HG03342 (cell line): Measurements from ENCODE around the gene PSD.

Experiments used
- ATAC-seq: cut with Tn5 transposase; IDR thresholded peaks from one replicate; pipeline ENCODE4 v1.9.1; 2021; ENCODE audit warnings: mild to moderate bottlenecking, moderate library complexity; ENCODE audit not compliant: unreplicated experiment

Gene PSD

DNA sequence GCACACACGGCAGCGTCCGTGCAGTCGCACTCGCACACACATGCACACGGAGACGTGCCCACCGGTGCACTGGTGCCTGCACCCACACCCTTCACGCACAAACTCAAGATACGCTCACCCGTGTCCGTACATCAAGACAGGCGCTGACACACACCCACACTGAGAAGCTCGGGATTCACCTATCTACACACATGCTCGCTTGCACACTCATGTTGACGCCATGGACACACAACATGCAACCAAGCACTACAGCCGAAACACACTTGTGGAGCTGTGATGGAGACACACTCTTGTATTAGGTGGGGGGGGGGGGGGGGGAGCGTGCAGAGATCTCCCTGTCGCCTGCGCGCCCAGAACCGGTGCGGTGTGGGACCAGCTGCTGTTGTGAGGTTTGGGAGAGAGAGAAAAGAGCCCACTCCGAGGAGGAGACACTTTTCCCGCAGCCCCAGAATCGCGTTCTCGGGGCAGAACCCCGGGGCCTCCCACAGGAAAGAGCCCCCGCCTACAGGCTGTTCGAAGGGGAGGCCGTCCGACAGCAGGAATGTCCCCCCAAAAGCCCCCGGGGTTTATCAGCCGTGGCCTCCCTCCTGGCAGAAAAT lies 23.7 kb downstream of the PSD start:
- ATAC-seq, result peak; percentile 2

GRCh38 chr10:102394079-102394800 lies 24.3 kb downstream of the PSD start:
- ATAC-seq, result peak; percentile 77

DNA sequence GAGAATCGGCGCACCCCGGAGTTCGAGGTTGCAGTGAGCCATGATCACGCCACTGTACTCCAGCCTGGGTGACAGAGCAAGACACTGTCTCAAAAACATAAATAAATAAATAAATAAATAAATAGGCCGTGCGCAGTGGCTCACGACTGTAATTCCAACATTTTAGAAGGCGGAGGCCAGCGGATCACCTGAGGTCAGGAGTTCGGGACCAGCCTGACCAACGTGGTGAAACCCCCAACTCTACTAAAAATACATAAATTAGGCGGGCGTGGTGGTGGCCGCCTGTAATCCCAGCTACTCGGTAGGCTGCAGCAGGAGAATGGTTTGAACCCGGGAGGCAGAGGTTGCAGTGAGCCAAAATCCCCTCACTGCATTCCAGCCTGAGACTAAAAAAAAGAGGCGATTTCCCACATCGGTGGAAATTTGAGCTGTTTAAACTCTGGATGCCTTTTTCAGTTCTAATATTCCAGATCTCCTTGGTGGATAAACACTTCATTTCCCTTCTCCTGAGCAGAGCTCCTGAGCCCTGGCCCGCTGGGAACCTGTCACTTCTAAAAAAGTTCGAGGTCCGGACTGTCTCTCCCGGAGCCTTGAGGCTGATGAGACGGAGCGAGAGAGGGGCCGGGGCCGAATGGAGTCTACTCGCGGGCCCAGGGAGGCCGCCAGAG lies 25.0 kb downstream of the PSD start:
- no peak for ATAC-seq

DNA sequence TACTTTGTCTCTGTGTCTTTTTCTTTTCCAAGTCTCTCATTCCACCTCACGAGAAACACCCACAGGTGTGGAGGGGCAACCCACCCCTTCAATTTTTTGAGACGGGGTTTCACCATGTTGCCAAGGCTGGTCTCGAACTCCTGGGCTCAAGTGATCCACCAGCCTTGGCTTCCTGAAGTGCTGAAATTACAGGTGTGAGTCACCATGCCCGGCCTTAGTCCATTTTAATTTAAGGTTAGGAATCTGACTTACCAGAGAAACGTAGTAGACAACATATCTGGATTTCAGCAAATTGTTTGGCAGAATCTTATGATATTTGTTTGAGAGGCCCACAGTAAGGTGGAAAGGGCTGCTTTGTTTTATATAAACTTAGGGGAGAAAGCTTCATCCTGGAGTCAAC lies 26.3 kb downstream of the PSD start:
- ATAC-seq, result no peak

- ATAC-seq, result no peak
These were observed 28.7 kb downstream of the PSD start for GRCh38 chr10:102389894-102390293.

GRCh38 chr10:102384606-102385429 lies 33.8 kb downstream of the PSD start:
- ATAC-seq, result no peak

DNA sequence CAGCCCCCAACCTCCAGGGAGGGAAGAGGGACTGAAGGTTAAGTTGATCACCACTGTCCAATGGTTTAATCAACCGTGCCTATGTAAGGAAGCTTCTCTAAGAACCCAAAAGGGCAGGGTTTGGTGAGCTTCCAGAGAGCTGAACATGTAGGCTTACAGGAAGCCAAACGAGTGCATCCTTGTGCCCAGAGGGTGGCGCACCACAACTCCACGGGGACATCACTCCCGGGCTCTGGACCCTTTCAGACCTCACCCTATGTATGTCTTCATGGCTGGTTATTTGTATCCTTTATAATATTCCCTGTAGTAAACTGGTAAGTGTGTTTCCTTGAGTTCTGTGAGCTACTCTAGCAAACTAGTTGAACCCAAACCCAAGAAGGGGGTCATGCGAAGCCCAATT lies 34.5 kb downstream of the PSD start:
- no peak for ATAC-seq

DNA sequence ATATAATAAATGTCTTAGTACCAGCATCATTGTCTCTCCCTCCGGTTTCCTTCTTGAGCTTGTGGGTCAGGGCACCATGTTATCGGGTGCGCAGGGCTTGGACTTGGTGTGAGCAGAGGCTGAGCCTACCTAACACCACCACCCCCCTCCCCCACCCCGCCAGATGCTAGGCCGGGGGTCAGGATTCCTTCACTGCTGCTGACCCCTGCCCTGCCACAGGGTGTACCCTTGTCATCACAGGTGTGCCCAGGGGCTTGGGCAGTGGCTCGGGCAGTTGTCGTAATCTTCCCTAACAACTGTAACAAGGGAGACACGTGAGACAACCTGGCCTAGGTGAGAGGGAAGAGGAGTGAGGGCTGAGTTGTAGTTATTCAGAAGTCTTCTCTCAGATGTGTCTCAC lies 35.7 kb downstream of the PSD start:
- no peak for ATAC-seq

GRCh38 chr10:102381983-102382382 lies 36.6 kb downstream of the PSD start:
- no peak for ATAC-seq

- ATAC-seq, result no peak
These were observed 39.2 kb downstream of the PSD start for GRCh38 chr10:102379383-102379782.

DNA sequence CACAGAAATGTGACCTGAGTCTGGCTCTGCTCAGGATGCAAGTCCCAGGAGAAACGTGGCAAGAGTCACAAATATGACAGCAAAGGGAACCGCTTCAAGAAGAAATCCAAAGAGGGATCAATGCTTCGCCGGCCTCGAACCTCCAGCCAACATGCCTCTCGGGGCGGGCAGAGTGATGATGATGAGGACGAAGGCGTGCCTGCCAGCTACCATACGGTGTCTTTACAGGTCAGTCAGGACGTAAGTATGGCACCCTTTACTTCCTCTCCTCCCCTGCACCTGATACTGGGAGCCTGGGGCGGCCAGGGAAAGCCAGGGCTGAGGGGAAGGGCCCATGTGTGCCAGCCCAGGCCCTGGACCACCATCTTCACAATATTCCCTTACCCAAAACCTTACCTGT lies 41.7 kb downstream of the PSD start:
- ATAC-seq, result no peak

DNA sequence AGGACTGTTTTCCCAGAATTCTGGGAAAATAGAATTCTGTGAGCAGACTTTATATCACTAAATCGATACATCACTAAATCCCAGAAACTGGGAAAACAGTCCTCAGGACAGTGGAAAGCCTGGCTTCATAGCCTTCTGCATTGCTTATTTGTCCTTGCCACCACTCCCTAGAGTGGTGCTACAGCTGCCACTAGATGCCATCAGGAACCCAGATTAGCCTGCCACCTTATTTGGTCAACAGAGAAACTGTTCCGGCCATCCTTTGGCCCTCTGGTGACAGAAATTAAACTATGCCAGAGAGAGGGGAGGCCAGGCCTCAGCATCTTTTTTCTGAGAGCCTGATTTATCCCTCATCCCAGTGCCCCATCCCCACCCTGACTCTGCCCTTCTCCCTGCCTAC lies 42.7 kb downstream of the PSD start:
- ATAC-seq, result no peak

GRCh38 chr10:102375250-102375649 lies 43.3 kb downstream of the PSD start:
- no peak for ATAC-seq

- no peak for ATAC-seq
These were observed 47.3 kb downstream of the PSD start for GRCh38 chr10:102371295-102371694.

- ATAC-seq, result no peak
These were observed 50.5 kb downstream of the PSD start for GRCh38 chr10:102368077-102368476.

DNA sequence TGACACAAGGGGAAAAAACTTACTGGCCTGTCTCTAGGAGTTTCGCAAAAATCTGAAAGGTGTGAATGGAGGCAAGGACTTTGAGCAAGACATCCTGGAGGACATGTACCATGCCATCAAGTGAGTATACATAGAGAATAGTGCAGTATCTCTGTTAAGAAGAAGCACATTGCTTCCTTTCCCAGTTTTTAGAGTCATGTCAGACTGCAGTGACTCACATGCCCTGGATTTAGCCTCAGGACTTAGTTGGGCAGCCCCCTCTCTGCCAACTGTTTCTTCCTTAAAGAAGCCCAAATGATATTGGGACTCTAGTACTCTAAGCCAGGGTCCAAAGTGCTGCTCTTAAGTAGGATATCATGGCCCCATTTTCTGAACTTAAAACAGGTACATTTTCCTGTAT lies 51.1 kb downstream of the PSD start:
- no peak for ATAC-seq

DNA sequence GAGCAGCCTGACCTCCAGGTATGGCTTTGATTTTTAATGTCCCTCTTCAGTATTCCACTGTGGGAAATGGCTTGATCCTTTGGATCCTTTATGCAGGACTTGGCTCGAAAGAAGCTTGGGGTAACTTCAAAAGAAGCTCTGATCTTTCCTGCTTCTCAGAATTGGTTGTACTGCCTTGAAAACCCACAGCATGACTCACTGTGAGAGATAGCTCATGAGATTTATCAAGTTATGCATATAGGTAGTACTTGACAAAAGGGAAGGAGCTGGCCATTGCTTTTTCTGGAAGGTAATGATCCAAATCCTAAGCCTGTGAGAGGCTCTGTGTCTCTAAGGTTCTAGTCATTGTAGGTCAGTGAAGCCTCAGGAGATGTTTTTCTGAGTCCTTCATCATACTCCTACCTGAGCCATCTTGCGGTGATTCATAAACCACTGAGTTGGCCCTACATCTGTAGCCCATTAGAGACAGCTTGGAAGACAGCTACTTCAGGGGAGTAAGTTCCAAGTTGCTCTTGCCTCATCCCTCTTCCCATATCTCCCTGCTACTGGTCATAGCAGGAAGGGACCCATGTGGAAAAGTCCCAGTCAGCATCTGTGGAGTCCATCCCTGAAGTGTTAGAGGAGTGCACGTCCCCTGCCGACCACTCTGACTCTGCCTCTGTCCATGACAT lies 59.7 kb downstream of the PSD start:
- ATAC-seq, result no peak

GRCh38 chr10:102354451-102354850 lies 64.1 kb downstream of the PSD start:
- no peak for ATAC-seq
